Hindlimb muscle (tissue), 1 donor: ENCODE results near the gene THAP4. TPM values are rescaled to one million over a fixed set of nuclear protein-coding genes. Genes with fewer than 3 reads are reported as not detected.
"Not testable (repeated sequence)": the region's sequence is repeated elsewhere in the genome, so short reads cannot be mapped to it uniquely, and the experiment has no call there.

ENCODE experiments used
- DNase-seq: peaks from one replicate; pipeline ENCODE4 v3.0.0-alpha.2; 2013
- polyA plus RNA-seq: library from polyadenylated mRNA; unstranded; fragments of 120-200 nt; gene quantifications from one replicate; pipeline ENCODE4 v1.2.1, GENCODE V29; 2013; ENCODE audit not compliant: insufficient read length

Gene THAP4
- polyA plus RNA-seq, 1 donor: 47.2 TPM

GRCh38 chr2:241611062-241611461 is 25.9 kb downstream of the THAP4 start:
- DNase-seq: no peak

GRCh38 chr2:241609859-241610793 is 26.8 kb downstream of the THAP4 start:
- DNase-seq: peak; percentile 71

GRCh38 chr2:241608881-241609280 is 28.1 kb downstream of the THAP4 start:
- no peak for DNase-seq

- no peak for DNase-seq
These were observed 29.6 kb downstream of the THAP4 start for GRCh38 chr2:241607162-241607885.

GRCh38 chr2:241606186-241606585 is 30.8 kb downstream of the THAP4 start:
- DNase-seq: no peak

GRCh38 chr2:241603686-241604085 is 33.3 kb downstream of the THAP4 start:
- no peak for DNase-seq

GRCh38 chr2:241602720-241603119 is 34.2 kb downstream of the THAP4 start:
- DNase-seq: no peak

- DNase-seq: no peak
These were observed 35.1 kb downstream of the THAP4 start for GRCh38 chr2:241601841-241602240.

GRCh38 chr2:241599615-241600014 is 37.3 kb downstream of the THAP4 start:
- DNase-seq: no peak

- DNase-seq: no peak
These were observed 38.5 kb downstream of the THAP4 start for GRCh38 chr2:241598487-241598886.

GRCh38 chr2:241598061-241598460 is 38.9 kb downstream of the THAP4 start:
- no peak for DNase-seq

GRCh38 chr2:241597561-241597960 is 39.4 kb downstream of the THAP4 start:
- no peak for DNase-seq

- no peak for DNase-seq
These were observed 41.3 kb downstream of the THAP4 start for GRCh38 chr2:241595600-241596140.

- DNase-seq: no peak
These were observed 43.7 kb downstream of the THAP4 start for GRCh38 chr2:241593271-241593670.

GRCh38 chr2:241592126-241592845 is 44.7 kb downstream of the THAP4 start:
- DNase-seq: no peak

- not testable (repeated sequence) for DNase-seq
These were observed 46.2 kb downstream of the THAP4 start for GRCh38 chr2:241590496-241591455.

GRCh38 chr2:241589863-241590262 is 47.1 kb downstream of the THAP4 start:
- not testable (repeated sequence) for DNase-seq

- DNase-seq: no peak
These were observed 50.2 kb downstream of the THAP4 start for GRCh38 chr2:241586564-241587264.

GRCh38 chr2:241584436-241584835 is 52.5 kb downstream of the THAP4 start:
- DNase-seq: no peak

- DNase-seq: no peak
These were observed 54.2 kb downstream of the THAP4 start for GRCh38 chr2:241582806-241583205.

- DNase-seq: no peak
These were observed 54.6 kb downstream of the THAP4 start for GRCh38 chr2:241582328-241582727.
